Ishikawa (cell line): Measurements from ENCODE around the gene PRR20G.

Experiments used
- CEBPB ChIP-seq: IDR thresholded peaks from 2 replicates; pipeline ENCODE4 v1.6.1; 2012
- CREB1 ChIP-seq: IDR thresholded peaks from 2 replicates; pipeline ENCODE4 v1.6.1; 2012; ENCODE audit warnings: low read depth
- EGR1 ChIP-seq: IDR thresholded peaks from 2 replicates; pipeline ENCODE4 v1.6.1; 2012
- EP300 ChIP-seq: IDR thresholded peaks from 2 replicates; pipeline ENCODE4 v1.6.1; 2012; ENCODE audit warnings: borderline replicate concordance
- FOXM1 ChIP-seq: IDR thresholded peaks from 2 replicates; pipeline ENCODE4 v1.6.1; 2012; ENCODE audit warnings: low read depth, borderline replicate concordance
- NFIC ChIP-seq: IDR thresholded peaks from 2 replicates; pipeline ENCODE4 v1.6.1; 2012
- RAD21 ChIP-seq: IDR thresholded peaks from 2 replicates; pipeline ENCODE4 v1.6.1; 2012; ENCODE audit warnings: low read depth
- TAF1 ChIP-seq: IDR thresholded peaks from 2 replicates; pipeline ENCODE4 v1.6.1; 2012; ENCODE audit warnings: low read depth, mild to moderate bottlenecking
- TCF12 ChIP-seq: IDR thresholded peaks from 2 replicates; pipeline ENCODE4 v1.6.1; 2012; ENCODE audit warnings: low read depth
- TEAD4 ChIP-seq: IDR thresholded peaks from 2 replicates; pipeline ENCODE4 v1.6.1; 2012
- YY1 ChIP-seq: IDR thresholded peaks from 2 replicates; pipeline ENCODE4 v1.6.1; 2012; ENCODE audit warnings: low read depth
- ZBTB7A ChIP-seq: IDR thresholded peaks from 2 replicates; pipeline ENCODE4 v1.6.1; 2012; ENCODE audit warnings: low read depth
- TF ChIP-seq, protein P1 (sequence below): IDR thresholded peaks from 2 replicates; pipeline ENCODE4 v1.6.1; 2012
- TF ChIP-seq, protein P2 (sequence below): IDR thresholded peaks from 2 replicates; pipeline ENCODE4 v1.6.1; 2012; ENCODE audit warnings: low read depth, mild to moderate bottlenecking
- TF ChIP-seq, protein P3 (sequence below): IDR thresholded peaks from 2 replicates; pipeline ENCODE4 v1.6.1; 2012

PRR20G gene

DNA sequence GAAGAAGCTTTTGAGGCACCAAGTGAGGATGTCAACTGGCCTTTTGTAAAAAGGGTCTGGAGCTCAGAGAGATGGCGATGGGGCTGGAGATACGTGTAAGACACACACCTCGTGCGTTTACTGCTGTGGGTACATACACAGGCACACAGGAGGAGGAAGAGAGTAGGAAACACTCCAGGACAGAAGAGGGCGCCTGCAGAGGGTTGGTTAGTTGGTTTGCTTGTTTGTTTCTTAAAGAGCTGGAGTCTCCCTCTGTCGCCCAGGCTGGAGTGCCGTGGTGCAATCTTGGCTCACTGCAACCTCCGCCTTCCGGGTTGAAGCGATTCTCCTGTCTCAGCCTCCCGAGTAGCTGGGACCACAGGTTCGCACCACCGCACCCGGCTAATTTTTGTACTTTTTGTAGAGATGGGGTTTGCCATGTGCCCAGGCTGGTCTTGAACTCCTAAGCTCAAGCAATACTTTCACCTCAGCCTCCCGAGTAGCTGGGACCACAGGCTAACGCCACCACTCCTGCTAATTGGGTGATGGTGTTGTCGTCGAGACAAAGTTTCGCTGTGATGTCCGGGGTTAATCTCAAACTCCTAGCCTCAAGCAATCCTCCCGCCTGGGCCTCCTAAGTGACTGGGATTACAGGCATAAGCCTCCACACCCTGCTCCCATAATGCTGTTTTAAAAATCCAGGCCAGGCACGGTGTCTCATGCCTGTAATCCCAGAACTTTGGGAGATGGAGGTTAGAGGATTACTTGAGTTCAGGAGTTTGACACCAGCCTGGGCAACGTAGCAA is 1.3 kb upstream of the PRR20G start:
- TF ChIP-seq NFIC (no peak), RAD21 (0 out of 2 replicates have a peak, but pooled peaks have one; percentile 19)

DNA sequence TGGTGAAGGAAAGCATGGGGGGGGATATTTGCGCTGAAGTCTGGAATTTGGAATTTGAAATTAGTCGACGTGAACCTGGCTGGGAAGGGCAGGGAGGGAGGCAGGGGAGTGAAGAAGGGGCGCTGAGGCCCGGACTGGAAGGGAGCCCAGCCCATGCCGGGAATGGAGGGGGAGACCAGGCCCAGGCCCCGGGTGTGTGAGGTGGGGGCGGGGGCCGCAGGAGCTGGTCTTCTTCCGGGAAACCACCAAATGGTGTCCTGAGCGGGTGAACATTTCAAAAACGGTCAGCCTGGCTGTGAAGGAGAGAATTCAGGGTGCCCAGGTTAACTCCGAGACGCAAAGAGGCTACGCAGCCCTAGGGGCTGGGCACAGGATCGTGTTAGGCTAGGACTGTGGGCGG is 497 bp upstream of the PRR20G start:
- no peak for TF ChIP-seq RAD21
- no peak for TF ChIP-seq TAF1

DNA sequence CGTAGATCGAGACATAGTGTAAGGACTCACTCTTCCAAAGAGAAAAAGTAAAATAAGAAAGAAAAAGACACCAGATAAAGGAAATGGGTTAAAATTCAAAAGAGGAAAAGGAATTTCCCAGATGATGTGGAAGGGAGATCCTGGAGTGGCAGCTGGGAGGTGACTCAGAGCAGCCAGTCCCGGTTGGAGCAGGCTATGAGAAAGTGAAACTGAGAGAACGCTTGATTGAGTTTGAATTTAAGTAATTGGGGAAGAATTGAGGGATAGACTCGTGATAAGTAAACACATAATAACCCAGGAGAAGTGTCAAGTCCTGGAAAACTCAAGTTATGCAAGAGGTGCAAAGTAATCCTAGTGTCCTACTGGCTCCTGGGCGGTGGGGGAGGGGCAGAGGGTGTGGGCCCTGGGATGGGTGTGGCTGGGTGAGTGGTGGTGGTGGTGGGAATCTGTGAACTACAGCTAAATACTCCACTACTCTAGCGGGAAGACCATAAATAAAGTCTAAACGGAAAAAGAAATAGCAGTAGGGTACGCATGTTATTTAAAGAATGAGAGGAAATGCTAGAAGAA is 1.2 kb downstream of the PRR20G start:
- TF ChIP-seq, protein P1, sequence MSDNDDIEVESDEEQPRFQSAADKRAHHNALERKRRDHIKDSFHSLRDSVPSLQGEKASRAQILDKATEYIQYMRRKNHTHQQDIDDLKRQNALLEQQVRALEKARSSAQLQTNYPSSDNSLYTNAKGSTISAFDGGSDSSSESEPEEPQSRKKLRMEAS = no peak
- TF ChIP-seq EP300 (no peak), ZBTB7A (no peak), TEAD4 (no peak), YY1 (no peak), FOXM1 (no peak), TCF12 (no peak), EGR1 (no peak), CREB1 (no peak), CEBPB (no peak)
- TF ChIP-seq, protein P2, sequence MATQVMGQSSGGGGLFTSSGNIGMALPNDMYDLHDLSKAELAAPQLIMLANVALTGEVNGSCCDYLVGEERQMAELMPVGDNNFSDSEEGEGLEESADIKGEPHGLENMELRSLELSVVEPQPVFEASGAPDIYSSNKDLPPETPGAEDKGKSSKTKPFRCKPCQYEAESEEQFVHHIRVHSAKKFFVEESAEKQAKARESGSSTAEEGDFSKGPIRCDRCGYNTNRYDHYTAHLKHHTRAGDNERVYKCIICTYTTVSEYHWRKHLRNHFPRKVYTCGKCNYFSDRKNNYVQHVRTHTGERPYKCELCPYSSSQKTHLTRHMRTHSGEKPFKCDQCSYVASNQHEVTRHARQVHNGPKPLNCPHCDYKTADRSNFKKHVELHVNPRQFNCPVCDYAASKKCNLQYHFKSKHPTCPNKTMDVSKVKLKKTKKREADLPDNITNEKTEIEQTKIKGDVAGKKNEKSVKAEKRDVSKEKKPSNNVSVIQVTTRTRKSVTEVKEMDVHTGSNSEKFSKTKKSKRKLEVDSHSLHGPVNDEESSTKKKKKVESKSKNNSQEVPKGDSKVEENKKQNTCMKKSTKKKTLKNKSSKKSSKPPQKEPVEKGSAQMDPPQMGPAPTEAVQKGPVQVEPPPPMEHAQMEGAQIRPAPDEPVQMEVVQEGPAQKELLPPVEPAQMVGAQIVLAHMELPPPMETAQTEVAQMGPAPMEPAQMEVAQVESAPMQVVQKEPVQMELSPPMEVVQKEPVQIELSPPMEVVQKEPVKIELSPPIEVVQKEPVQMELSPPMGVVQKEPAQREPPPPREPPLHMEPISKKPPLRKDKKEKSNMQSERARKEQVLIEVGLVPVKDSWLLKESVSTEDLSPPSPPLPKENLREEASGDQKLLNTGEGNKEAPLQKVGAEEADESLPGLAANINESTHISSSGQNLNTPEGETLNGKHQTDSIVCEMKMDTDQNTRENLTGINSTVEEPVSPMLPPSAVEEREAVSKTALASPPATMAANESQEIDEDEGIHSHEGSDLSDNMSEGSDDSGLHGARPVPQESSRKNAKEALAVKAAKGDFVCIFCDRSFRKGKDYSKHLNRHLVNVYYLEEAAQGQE = no peak
- TF ChIP-seq, protein P3, sequence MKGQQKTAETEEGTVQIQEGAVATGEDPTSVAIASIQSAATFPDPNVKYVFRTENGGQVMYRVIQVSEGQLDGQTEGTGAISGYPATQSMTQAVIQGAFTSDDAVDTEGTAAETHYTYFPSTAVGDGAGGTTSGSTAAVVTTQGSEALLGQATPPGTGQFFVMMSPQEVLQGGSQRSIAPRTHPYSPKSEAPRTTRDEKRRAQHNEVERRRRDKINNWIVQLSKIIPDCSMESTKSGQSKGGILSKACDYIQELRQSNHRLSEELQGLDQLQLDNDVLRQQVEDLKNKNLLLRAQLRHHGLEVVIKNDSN = no peak

DNA sequence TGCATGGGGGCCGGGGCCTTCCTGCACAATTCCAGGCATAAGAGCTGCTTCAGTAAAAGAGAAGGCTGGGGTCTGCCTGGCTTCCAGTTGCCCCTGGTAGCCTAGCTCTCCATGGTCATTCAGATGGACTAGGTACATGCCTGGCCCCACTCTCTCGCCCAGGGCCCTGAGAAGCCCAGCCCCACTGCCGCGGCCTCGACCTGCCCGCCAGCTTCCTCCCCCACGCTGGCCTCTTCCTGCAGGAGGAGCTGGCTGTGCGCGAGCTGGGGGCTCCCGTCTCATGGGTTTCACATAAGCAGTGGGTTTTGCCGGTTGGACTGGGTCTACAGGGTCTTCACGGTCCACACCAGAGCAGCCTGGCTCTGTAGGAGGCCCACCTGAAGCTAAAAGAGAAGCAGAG is 3.6 kb downstream of the PRR20G start:
- TF ChIP-seq, protein P1 = no peak
- TF ChIP-seq, protein P2 = no peak
- no peak for TF ChIP-seq ZBTB7A
- no peak for TF ChIP-seq EGR1
- TF ChIP-seq CEBPB = no peak
- TF ChIP-seq RAD21 = no peak

DNA sequence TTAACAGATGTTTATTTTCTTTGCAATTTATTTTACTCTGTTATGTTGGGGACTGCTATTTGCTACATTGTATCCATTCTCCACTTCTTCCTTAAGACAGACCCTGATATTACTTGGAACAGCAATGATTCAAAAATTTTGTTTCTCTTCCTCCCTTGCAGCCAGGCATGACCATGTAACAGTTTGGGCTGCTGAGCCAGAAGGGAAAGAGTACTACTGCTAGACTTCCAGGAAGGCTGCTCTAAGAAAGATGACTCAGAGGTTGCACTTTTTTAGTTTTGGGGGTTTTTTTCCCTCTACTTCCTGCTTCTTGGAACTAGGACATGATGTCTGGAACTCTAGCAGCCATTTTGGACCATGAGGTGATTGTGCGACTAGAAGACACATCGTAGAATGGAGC is 10.3 kb downstream of the PRR20G start:
- no peak for TF ChIP-seq CEBPB

DNA sequence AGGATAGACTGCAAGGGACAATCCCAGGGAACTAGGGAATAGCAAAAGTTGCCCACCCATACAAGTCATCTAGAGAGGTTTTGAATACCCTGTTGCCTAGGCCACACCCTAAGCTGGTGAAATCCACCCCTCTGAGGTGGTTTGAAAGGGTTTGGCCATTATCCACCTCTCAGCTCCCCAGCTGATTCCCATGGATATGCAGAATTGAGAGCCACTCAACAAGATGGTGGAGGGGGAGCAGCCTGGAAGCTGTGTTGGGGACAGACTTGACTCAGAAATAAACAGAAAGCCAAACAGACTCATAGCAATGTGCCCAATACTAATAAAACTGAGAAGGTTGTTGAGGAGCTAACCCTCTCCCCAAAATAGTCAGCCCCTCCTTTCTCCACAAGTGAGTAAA is 10.9 kb downstream of the PRR20G start:
- TF ChIP-seq FOXM1 (no peak), NFIC (no peak), EP300 (no peak), EGR1 (no peak), CREB1 (no peak), RAD21 (no peak), TEAD4 (no peak), CEBPB (no peak), TAF1 (no peak), YY1 (no peak)
- TF ChIP-seq, protein P1 = no peak
- TF ChIP-seq, protein P3 = no peak
- TF ChIP-seq, protein P2 = no peak
